Measurements from ENCODE around the gene ETV4.

GRCh38 chr17:43583332-43583731, 37.2 kb upstream of the ETV4 start:
- TF ChIP-seq CTCF (IDR thresholded peaks at IDR 0.05) = no peak
- no peak for TF ChIP-seq EZH2phosphoT487 (IDR thresholded peaks at IDR 0.05)

All from neural progenitor cell (in vitro differentiated cells).